Measurements from ENCODE around the gene FHIT.

FHIT gene

DNA sequence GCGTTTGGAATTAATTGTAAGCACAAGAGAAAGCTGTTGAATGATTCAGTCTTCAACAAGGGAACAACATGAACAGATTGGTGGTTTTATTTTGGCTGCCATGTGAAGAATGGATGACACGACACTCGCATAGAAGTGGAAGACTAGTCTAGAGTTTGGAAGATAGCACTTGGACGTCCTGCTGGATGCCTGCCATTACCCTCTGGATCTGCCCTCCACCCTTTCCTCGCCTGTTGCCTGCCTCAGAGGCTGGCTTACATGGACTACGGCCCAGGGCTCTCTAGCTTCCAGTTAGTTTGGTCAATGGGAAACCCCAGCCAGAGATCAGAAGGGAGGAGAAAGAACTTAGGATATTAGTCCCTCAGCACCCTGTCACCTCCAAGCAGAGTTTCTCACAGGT is 493.5 kb downstream of the FHIT start:
- TF ChIP-seq TAF1 (IDR thresholded peaks at IDR 0.05; ENCODE audit: borderline replicate concordance, insufficient read depth, low read length) = no peak
- no peak for TF ChIP-seq FOXP2 (optimal IDR thresholded peaks at IDR 0.05; ENCODE audit: borderline replicate concordance, extremely low read depth, extremely low read length, insufficient read depth)
- TF ChIP-seq, protein P1, sequence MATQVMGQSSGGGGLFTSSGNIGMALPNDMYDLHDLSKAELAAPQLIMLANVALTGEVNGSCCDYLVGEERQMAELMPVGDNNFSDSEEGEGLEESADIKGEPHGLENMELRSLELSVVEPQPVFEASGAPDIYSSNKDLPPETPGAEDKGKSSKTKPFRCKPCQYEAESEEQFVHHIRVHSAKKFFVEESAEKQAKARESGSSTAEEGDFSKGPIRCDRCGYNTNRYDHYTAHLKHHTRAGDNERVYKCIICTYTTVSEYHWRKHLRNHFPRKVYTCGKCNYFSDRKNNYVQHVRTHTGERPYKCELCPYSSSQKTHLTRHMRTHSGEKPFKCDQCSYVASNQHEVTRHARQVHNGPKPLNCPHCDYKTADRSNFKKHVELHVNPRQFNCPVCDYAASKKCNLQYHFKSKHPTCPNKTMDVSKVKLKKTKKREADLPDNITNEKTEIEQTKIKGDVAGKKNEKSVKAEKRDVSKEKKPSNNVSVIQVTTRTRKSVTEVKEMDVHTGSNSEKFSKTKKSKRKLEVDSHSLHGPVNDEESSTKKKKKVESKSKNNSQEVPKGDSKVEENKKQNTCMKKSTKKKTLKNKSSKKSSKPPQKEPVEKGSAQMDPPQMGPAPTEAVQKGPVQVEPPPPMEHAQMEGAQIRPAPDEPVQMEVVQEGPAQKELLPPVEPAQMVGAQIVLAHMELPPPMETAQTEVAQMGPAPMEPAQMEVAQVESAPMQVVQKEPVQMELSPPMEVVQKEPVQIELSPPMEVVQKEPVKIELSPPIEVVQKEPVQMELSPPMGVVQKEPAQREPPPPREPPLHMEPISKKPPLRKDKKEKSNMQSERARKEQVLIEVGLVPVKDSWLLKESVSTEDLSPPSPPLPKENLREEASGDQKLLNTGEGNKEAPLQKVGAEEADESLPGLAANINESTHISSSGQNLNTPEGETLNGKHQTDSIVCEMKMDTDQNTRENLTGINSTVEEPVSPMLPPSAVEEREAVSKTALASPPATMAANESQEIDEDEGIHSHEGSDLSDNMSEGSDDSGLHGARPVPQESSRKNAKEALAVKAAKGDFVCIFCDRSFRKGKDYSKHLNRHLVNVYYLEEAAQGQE (IDR thresholded peaks at IDR 0.05; ENCODE audit: insufficient read depth in 1 of 2, low read depth in 2 of 2, low read length in 2 of 2) = no peak
- no peak for TF ChIP-seq SIN3A (IDR thresholded peaks at IDR 0.05; ENCODE audit: borderline replicate concordance, insufficient read depth, low read length)
- no peak for TF ChIP-seq POLR2AphosphoS5 (IDR thresholded peaks at IDR 0.05; ENCODE audit: low read depth, low read length)

GRCh38 chr3:60756241-60757030 is 494.8 kb downstream of the FHIT start:
- TF ChIP-seq TAF1 (IDR thresholded peaks at IDR 0.05; ENCODE audit: borderline replicate concordance, insufficient read depth, low read length) = no peak
- TF ChIP-seq, protein P1 (IDR thresholded peaks at IDR 0.05; ENCODE audit: insufficient read depth in 1 of 2, low read depth in 2 of 2, low read length in 2 of 2) = no peak

- TF ChIP-seq FOXP2 (optimal IDR thresholded peaks at IDR 0.05; ENCODE audit: borderline replicate concordance, extremely low read depth, extremely low read length, insufficient read depth) (peak; percentile 76), POLR2AphosphoS5 (IDR thresholded peaks at IDR 0.05; ENCODE audit: low read depth, low read length) (no peak), SIN3A (IDR thresholded peaks at IDR 0.05; ENCODE audit: borderline replicate concordance, insufficient read depth, low read length) (no peak), TAF1 (IDR thresholded peaks at IDR 0.05; ENCODE audit: borderline replicate concordance, insufficient read depth, low read length) (no peak)
- TF ChIP-seq, protein P1 (IDR thresholded peaks at IDR 0.05; ENCODE audit: insufficient read depth in 1 of 2, low read depth in 2 of 2, low read length in 2 of 2) = no peak
These were observed 496.2 kb downstream of the FHIT start for GRCh38 chr3:60755094-60755493.

DNA sequence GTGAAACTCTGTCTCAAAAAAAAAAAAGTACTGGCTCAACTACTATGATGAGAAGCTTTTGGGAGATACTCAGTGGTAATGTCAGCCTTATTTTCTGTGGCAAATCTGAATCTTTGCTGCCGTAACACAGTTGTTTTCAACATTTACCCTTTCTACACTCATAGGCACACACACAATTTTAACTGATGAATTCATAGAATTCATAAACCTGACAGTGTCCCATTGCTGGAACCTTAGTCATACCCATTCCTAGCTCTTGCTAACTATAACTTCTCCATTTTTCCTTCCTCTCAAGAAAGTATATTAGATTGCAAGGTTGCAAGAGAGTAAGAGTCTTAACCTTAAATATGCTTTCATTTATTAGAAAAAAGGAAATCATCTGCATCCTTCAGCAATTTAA is 496.6 kb downstream of the FHIT start:
- no peak for TF ChIP-seq FOXP2 (optimal IDR thresholded peaks at IDR 0.05; ENCODE audit: borderline replicate concordance, extremely low read depth, extremely low read length, insufficient read depth)
- no peak for TF ChIP-seq TAF1 (IDR thresholded peaks at IDR 0.05; ENCODE audit: borderline replicate concordance, insufficient read depth, low read length)
- no peak for TF ChIP-seq POLR2AphosphoS5 (IDR thresholded peaks at IDR 0.05; ENCODE audit: low read depth, low read length)
- no peak for TF ChIP-seq SIN3A (IDR thresholded peaks at IDR 0.05; ENCODE audit: borderline replicate concordance, insufficient read depth, low read length)
- TF ChIP-seq, protein P1 (IDR thresholded peaks at IDR 0.05; ENCODE audit: insufficient read depth in 1 of 2, low read depth in 2 of 2, low read length in 2 of 2) = no peak
